CD4-positive, alpha-beta T cell treated with Interleukin-4 for 1 hour (primary cell): ENCODE results near the gene KCTD3.

Experiments used
- DNase-seq, 2 donors: peaks; one replicate each; pipeline ENCODE4 v3.0.0-alpha.2; 2020 to 2022

The KCTD3 gene

GRCh38 chr1:215557504-215557903, 9.6 kb upstream of the KCTD3 start:
- DNase-seq: no peak

- no peak for DNase-seq
Measured at GRCh38 chr1:215557992-215558626, 9.0 kb upstream of the KCTD3 start.

- peak in 1 of 2 donors; percentile 8 for DNase-seq
Measured at GRCh38 chr1:215567491-215568298, 591 bp downstream of the KCTD3 start.

GRCh38 chr1:215568299-215568692, 1.2 kb downstream of the KCTD3 start:
- DNase-seq: no peak

- DNase-seq: no peak
Measured at GRCh38 chr1:215569986-215570824, 3.1 kb downstream of the KCTD3 start.

GRCh38 chr1:215581896-215582295, 14.8 kb downstream of the KCTD3 start:
- no peak for DNase-seq

GRCh38 chr1:215583185-215583749, 16.2 kb downstream of the KCTD3 start:
- DNase-seq: no peak

- DNase-seq: no peak
Measured at GRCh38 chr1:215584389-215584788, 17.3 kb downstream of the KCTD3 start.

- DNase-seq: no peak
Measured at GRCh38 chr1:215589650-215590435, 22.7 kb downstream of the KCTD3 start.

GRCh38 chr1:215590779-215591491, 23.8 kb downstream of the KCTD3 start:
- DNase-seq: no peak

- no peak for DNase-seq
Measured at GRCh38 chr1:215594640-215595039, 27.5 kb downstream of the KCTD3 start.

GRCh38 chr1:215595231-215595630, 28.1 kb downstream of the KCTD3 start:
- no peak for DNase-seq

GRCh38 chr1:215597961-215598360, 30.9 kb downstream of the KCTD3 start:
- no peak for DNase-seq

GRCh38 chr1:215599418-215600074, 32.4 kb downstream of the KCTD3 start:
- DNase-seq: no peak

- no peak for DNase-seq
Measured at GRCh38 chr1:215600258-215600792, 33.2 kb downstream of the KCTD3 start.

- DNase-seq: no peak
Measured at GRCh38 chr1:215600867-215601266, 33.8 kb downstream of the KCTD3 start.

- DNase-seq: no peak
Measured at GRCh38 chr1:215601276-215601675, 34.2 kb downstream of the KCTD3 start.

- no peak for DNase-seq
Measured at GRCh38 chr1:215603319-215603718, 36.2 kb downstream of the KCTD3 start.

GRCh38 chr1:215605011-215605621, 38.0 kb downstream of the KCTD3 start:
- no peak for DNase-seq

- DNase-seq: no peak
Measured at GRCh38 chr1:215606036-215606435, 38.9 kb downstream of the KCTD3 start.
